H1 (cell line): ENCODE results near the gene ZNRF2. TPM values are rescaled to one million over a fixed set of nuclear protein-coding genes. Genes with fewer than 3 reads are reported as not detected.

Experiments
- CTCF ChIA-PET: fragments of 300-600 bp; sonication (Branson Sonifier 250); formaldehyde crosslinking; loops from one replicate; lab custom pipeline; 2021; ENCODE audit not compliant: partially characterized antibody; lab: Charles Lee
- POLR2A ChIA-PET: fragments of 300-600 bp; sonication (Branson Sonifier 250); formaldehyde crosslinking; loops from one replicate; lab custom pipeline; 2021; ENCODE audit warnings: inconsistent platforms; ENCODE audit not compliant: partially characterized antibody; lab: Charles Lee
- DNase-seq, 2 experiments: peaks; one replicate each; pipeline versions ENCODE4 v3.0.0 to v3.0.0-alpha.2; 2010 to 2022; ENCODE audit warnings: low spot score in 2 of 2, low read depth in 1 of 2, mixed read lengths in 1 of 2
- FAIRE-seq: peaks from 2 replicates; lab custom pipeline; 2011; peaks lifted over from hg19 to GRCh38; lab: Jason Lieb, UNC
- H2AFZ ChIP-seq: 2 replicates; pipeline ENCODE4 v1.8.1; 2012; ENCODE audit warnings: low read length, inconsistent platforms
- H2AK5ac ChIP-seq: 2 replicates; pipeline ENCODE4 v1.6.1; 2013; ENCODE audit warnings: low read depth, low read length
- H2BK120ac ChIP-seq: replicated peaks from 2 replicates; pipeline ENCODE3; 2013; ENCODE audit warnings: low read depth, low read length, inconsistent platforms
- H2BK12ac ChIP-seq: 2 replicates; pipeline ENCODE4 v1.6.1; 2013; ENCODE audit warnings: low read depth, low read length
- H2BK15ac ChIP-seq: 2 replicates; pipeline ENCODE4 v1.6.1; 2013; ENCODE audit warnings: low read length
- H2BK20ac ChIP-seq: 2 replicates; pipeline ENCODE4 v1.6.1; 2013; ENCODE audit warnings: low read length
- H2BK5ac ChIP-seq: 2 replicates; pipeline ENCODE4 v1.6.1; 2013; ENCODE audit warnings: low read depth, low read length
- H3K14ac ChIP-seq: 2 replicates; pipeline ENCODE4 v1.6.1; 2013; ENCODE audit warnings: inconsistent platforms; ENCODE audit not compliant: insufficient read length
- H3K18ac ChIP-seq: 2 replicates; pipeline ENCODE4 v1.6.1; 2013; ENCODE audit warnings: low read length; ENCODE audit errors: extremely low read depth
- H3K23ac ChIP-seq: 2 replicates; pipeline ENCODE4 v1.6.1; 2013; ENCODE audit warnings: inconsistent platforms; ENCODE audit not compliant: insufficient read length
- H3K23me2 ChIP-seq: 2 replicates; pipeline ENCODE4 v1.6.1; 2013; ENCODE audit warnings: low read depth, low read length
- H3K27ac ChIP-seq: 2 replicates; pipeline ENCODE4 v1.6.1; 2011; ENCODE audit warnings: low read depth, low read length, inconsistent platforms
- H3K27me3 ChIP-seq, 4 experiments: replicated peaks in 1 of 4; 1 replicate in 1 of 4; 2 replicates in 3 of 4; pipeline versions ENCODE4 v1.6.1 to v1.8.1; 2011 to 2013; ENCODE audit warnings: low read length in 3 of 4, mild to moderate bottlenecking in 3 of 4, inconsistent platforms in 2 of 4, mixed read lengths in 2 of 4, moderate library complexity in 1 of 4; ENCODE audit not compliant: control insufficient read depth in 3 of 4, insufficient read depth in 3 of 4; ENCODE audit errors: extremely low read depth in 1 of 4
- H3K36me3 ChIP-seq, 4 experiments: 2 replicates each; pipeline versions ENCODE4 v1.6.1 to v1.8.1; 2011 to 2013; ENCODE audit warnings: mild to moderate bottlenecking in 4 of 4, low read length in 3 of 4, moderate library complexity in 2 of 4, control low read depth in 1 of 4, inconsistent platforms in 1 of 4; ENCODE audit not compliant: insufficient read depth in 4 of 4, control insufficient read depth in 2 of 4
- H3K4ac ChIP-seq: replicated peaks from 2 replicates; pipeline ENCODE3; 2013; ENCODE audit warnings: low read length, low read depth, mixed read lengths, inconsistent platforms; ENCODE audit not compliant: insufficient read length
- H3K4me1 ChIP-seq, 4 experiments: replicated peaks in 1 of 4; 1 replicate in 1 of 4; 2 replicates in 3 of 4; pipeline versions ENCODE4 v1.6.1 to v1.8.1; 2011 to 2013; ENCODE audit warnings: low read length in 3 of 4, inconsistent platforms in 2 of 4, mixed read lengths in 1 of 4; ENCODE audit not compliant: insufficient read depth in 4 of 4, control insufficient read depth in 3 of 4
- H3K4me2 ChIP-seq, 2 experiments: 2 replicates each; pipeline versions ENCODE4 v1.6.1 to v1.8.1; 2011 to 2013; ENCODE audit warnings: low read depth in 2 of 2, low read length in 2 of 2, control low read depth in 1 of 2, inconsistent platforms in 1 of 2, mild to moderate bottlenecking in 1 of 2; ENCODE audit not compliant: insufficient read depth in 1 of 2
- H3K4me3 ChIP-seq, 4 experiments: fragments of 200-600, 300-600 bp in 1 of 4; sonication (generic), shearing (Covaris generic), sonication (Bioruptor Twin) in 1 of 4; 2 replicates each; pipeline versions ENCODE4 v1.5.1 to v1.8.1; 2011 to 2016; ENCODE audit warnings: low read length in 4 of 4, low read depth in 3 of 4, control low read depth in 2 of 4, inconsistent platforms in 2 of 4, mild to moderate bottlenecking in 2 of 4, mixed read lengths in 1 of 4, moderate library complexity in 1 of 4; ENCODE audit not compliant: insufficient read depth in 2 of 4; ENCODE audit errors: extremely low read depth in 1 of 4
- H3K56ac ChIP-seq: replicated peaks from 2 replicates; pipeline ENCODE3; 2013; ENCODE audit warnings: low read depth, mild to moderate bottlenecking, mixed read lengths, low read length, inconsistent platforms; ENCODE audit not compliant: insufficient read length
- H3K79me1 ChIP-seq: 2 replicates; pipeline ENCODE4 v1.6.1; 2013; ENCODE audit warnings: low read depth, low read length, control low read depth
- H3K79me2 ChIP-seq, 2 experiments: 2 replicates each; pipeline versions ENCODE4 v1.6.1 to v1.8.1; 2012 to 2013; ENCODE audit warnings: low read length in 2 of 2, mild to moderate bottlenecking in 2 of 2, inconsistent platforms in 1 of 2; ENCODE audit not compliant: insufficient read depth in 2 of 2, control insufficient read depth in 1 of 2
- H3K9ac ChIP-seq, 4 experiments: replicated peaks in 1 of 4; 1 replicate in 1 of 4; 2 replicates in 3 of 4; pipeline versions ENCODE4 v1.6.1 to v1.8.1; 2011 to 2013; ENCODE audit warnings: low read depth in 3 of 4, low read length in 3 of 4, control low read depth in 2 of 4, mild to moderate bottlenecking in 2 of 4, moderate library complexity in 2 of 4, inconsistent platforms in 1 of 4; ENCODE audit errors: extremely low read depth in 1 of 4
- H3K9me3 ChIP-seq, 2 experiments: 2 replicates each; pipeline versions ENCODE4 v1.6.1 to v1.8.1; 2012 to 2013; ENCODE audit warnings: mild to moderate bottlenecking in 2 of 2, moderate library complexity in 2 of 2, control low read depth in 1 of 2, inconsistent platforms in 1 of 2, low read depth in 1 of 2, low read length in 1 of 2, mixed read lengths in 1 of 2; ENCODE audit not compliant: insufficient read depth in 2 of 2
- H4K20me1 ChIP-seq, 2 experiments: replicated peaks in 1 of 2; 2 replicates each; pipeline versions ENCODE3 to v1.8.1; 2011 to 2013; ENCODE audit warnings: inconsistent platforms in 2 of 2, low read length in 2 of 2, mild to moderate bottlenecking in 1 of 2; ENCODE audit not compliant: insufficient read depth in 2 of 2, control insufficient read depth in 1 of 2
- H4K5ac ChIP-seq: 2 replicates; pipeline ENCODE4 v1.6.1; 2013; ENCODE audit warnings: low read length, low read depth, mixed read lengths, inconsistent platforms; ENCODE audit not compliant: insufficient read length
- H4K8ac ChIP-seq: 2 replicates; pipeline ENCODE4 v1.8.0; 2013; ENCODE audit warnings: mild to moderate bottlenecking, moderate library complexity, low read length, inconsistent platforms; ENCODE audit not compliant: insufficient read depth; ENCODE audit errors: extremely low read depth
- H4K91ac ChIP-seq: replicated peaks from 2 replicates; pipeline ENCODE3; 2013; ENCODE audit warnings: low read length, mixed read lengths, inconsistent platforms; ENCODE audit not compliant: insufficient read length
- RAD21 ChIP-seq, 2 experiments: IDR thresholded peaks in 1 of 2; conservative IDR thresholded peaks in 1 of 2; 2 replicates each; pipeline ENCODE4 v1.6.1; 2011; ENCODE audit warnings: low read depth in 2 of 2, low read length in 2 of 2, improper control_type of control experiment in 1 of 2, inconsistent platforms in 1 of 2, mild to moderate bottlenecking in 1 of 2, moderate library complexity in 1 of 2
- RNF2 ChIP-seq: fragments of 200-900, 300-1000 bp; sonication (generic); IDR thresholded peaks from 2 replicates; pipeline ENCODE4 v1.7.1; 2016; ENCODE audit warnings: borderline replicate concordance, low read depth, mild to moderate bottlenecking, antibody characterized with exemption, low read length; ENCODE audit not compliant: poor library complexity, severe bottlenecking; ENCODE audit errors: missing control alignments
- WGBS, 2 experiments: shearing (Covaris generic) in 1 of 2; methylation state at CpG; one replicate each; pipeline versions ENCODE4 v1.1.6 to v1.1.7; 2013 to 2015; ENCODE audit warnings: low lambda C conversion rate in 2 of 2, mixed read lengths in 2 of 2, inconsistent platforms in 1 of 2, low coverage in 1 of 2, missing lambda C conversion rate in 1 of 2; ENCODE audit not compliant: insufficient replicate concordance in 2 of 2, insufficient coverage in 1 of 2, insufficient read length in 1 of 2; ENCODE audit errors: extremely low coverage in 1 of 2, missing lambda C conversion rate in 1 of 2; 5-methylcytosine and 5-hydroxymethylcytosine counted together
- polyA plus RNA-seq, 7 experiments: library from polyadenylated mRNA; depleted of rRNA in 3 of 7; stranded (reverse) in 5 of 7; unstranded in 2 of 7; fragments of >200 nt in 5 of 7; fragments of 200-250 nt in 2 of 7; gene quantifications; 1 replicate in 5 of 7; 2 replicates in 1 of 7; 4 replicates in 1 of 7; pipeline versions ENCODE4 v1.2.1 to v1.2.3, GENCODE V29; 2011 to 2013; ENCODE audit warnings: missing spikeins in 2 of 7, mixed read lengths in 2 of 7
- total RNA-seq: library from RNA; stranded (reverse); fragmentation: NEBNext Ultra II Directional; extraction: Animal tissue kit (Norgen Biotek cat#: 25700); gene quantifications from 2 replicates; pipeline ENCODE4 v1.2.1, GENCODE V29; 2021

ZNRF2 gene
- total and polyA plus RNA-seq, 2 of the 8 experiments (the other 6 are each of a cell fraction or from before 2014, with no cell fraction given): 2.9 to 16.2 TPM

- no peak overlapping the region for H2AFZ ChIP-seq
- peak in 1 of 2 experiments; percentile 13; a peak in 1 of 4 replicates for TF ChIP-seq RAD21 (IDR thresholded peaks at IDR 0.05 in 1 of 2, conservative IDR thresholded peaks at IDR 0.05 in 1 of 2; ENCODE audit: low read depth in 2 of 2, low read length in 2 of 2)
- TF ChIP-seq RNF2: no peak
- H2BK120ac ChIP-seq: no peak overlapping the region
- no peaks in the 10 kb centered on the region for H4K20me1 ChIP-seq
- H4K91ac ChIP-seq: no peak overlapping the region
- no peak overlapping the region for H2AK5ac ChIP-seq
- no peak overlapping the region for H2BK15ac ChIP-seq
- H3K23me2 ChIP-seq: no peaks in the 10 kb centered on the region
- H3K4me1 ChIP-seq: peaks cover 2 to 40% (median 7%) of the 10 kb centered on the region in 4 experiments; a peak in 5 of 7 replicates
- H3K18ac ChIP-seq: no peak overlapping the region
- H3K27ac ChIP-seq: no peak overlapping the region
- H4K8ac ChIP-seq: no peak overlapping the region
- CTCF ChIA-PET: interaction anchor here (0.6 to 1.8 kb wide), 5 partner anchors 13 to 189 kb away, joined by 3 to 5 read pairs (median 3); no protein-coding TSS in a partner anchor
- 85% methylated on average over 5 of the region's 5 CpGs; no CpG with 5 or more reads in 1 of the 2 experiments for WGBS, 2 experiments
- no peak overlapping the region for H3K4me2 ChIP-seq
- POLR2A ChIA-PET: interaction anchor here (0.5 kb wide), 1 partner anchor 315 kb away, joined by 3 read pairs; no protein-coding TSS in a partner anchor
- no peak overlapping the region for H4K5ac ChIP-seq
- no peak overlapping the region for H3K14ac ChIP-seq
- no peak overlapping the region for H2BK5ac ChIP-seq
- no peak overlapping the region for H3K4ac ChIP-seq
- H3K9ac ChIP-seq: no peak overlapping the region
- 0 out of 2 replicates have a peak, but pooled peaks cover 2% of the 10 kb centered on the region for H3K79me1 ChIP-seq
- H3K9me3 ChIP-seq: no peaks in the 10 kb centered on the region
- no peak overlapping the region for H3K56ac ChIP-seq
- H2BK20ac ChIP-seq: no peak overlapping the region
- DNase-seq (no peak), FAIRE-seq (no peak)
- H3K23ac ChIP-seq: no peak overlapping the region
- H3K4me3 ChIP-seq: no peak overlapping the region
- H3K79me2 ChIP-seq: peaks cover 0 to 59% of the 10 kb centered on the region in 2 experiments; a peak in 3 of 4 replicates
- no peaks in the 10 kb centered on the region for H3K27me3 ChIP-seq
- H2BK12ac ChIP-seq: no peak overlapping the region
- H3K36me3 ChIP-seq: no peaks in the 10 kb centered on the region
Measured at GRCh38 chr7:30352169-30352568, 67.8 kb downstream of the ZNRF2 start.
